GM19328 (cell line): ENCODE measurements around the gene CEP63.

Experiments
- ATAC-seq: cut with Tn5 transposase; IDR thresholded peaks from one replicate; pipeline ENCODE4 v1.9.1; 2021; ENCODE audit warnings: mild to moderate bottlenecking, moderate library complexity; ENCODE audit not compliant: unreplicated experiment

The CEP63 gene

DNA sequence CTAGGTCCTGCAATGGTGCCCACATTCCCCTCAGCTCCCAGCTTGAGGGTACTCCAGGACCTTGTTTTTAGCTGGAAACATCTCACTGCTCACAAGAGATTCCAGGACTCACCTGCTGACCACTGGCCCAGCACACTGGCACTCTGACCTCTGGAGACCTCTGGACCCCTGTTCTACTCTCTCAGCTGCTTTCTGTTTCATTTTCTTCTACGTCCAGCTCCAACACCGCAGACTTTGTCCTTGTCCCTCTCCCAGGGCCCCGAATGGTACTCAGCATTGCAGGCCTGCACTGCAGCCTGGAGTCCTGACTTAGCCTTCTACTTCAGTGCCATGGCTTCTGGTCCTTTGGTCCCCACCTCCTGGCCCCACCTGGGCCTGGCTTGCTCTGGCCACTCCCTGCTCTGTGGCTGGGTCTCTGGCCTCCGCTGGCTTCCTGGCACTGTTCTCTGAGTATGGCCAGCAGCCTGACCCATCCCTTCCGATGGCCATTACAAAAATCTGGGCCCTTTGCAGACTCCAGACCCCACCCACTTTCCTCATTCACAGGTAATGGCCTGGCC lies 137.0 kb downstream of the CEP63 start:
- no peak for ATAC-seq

DNA sequence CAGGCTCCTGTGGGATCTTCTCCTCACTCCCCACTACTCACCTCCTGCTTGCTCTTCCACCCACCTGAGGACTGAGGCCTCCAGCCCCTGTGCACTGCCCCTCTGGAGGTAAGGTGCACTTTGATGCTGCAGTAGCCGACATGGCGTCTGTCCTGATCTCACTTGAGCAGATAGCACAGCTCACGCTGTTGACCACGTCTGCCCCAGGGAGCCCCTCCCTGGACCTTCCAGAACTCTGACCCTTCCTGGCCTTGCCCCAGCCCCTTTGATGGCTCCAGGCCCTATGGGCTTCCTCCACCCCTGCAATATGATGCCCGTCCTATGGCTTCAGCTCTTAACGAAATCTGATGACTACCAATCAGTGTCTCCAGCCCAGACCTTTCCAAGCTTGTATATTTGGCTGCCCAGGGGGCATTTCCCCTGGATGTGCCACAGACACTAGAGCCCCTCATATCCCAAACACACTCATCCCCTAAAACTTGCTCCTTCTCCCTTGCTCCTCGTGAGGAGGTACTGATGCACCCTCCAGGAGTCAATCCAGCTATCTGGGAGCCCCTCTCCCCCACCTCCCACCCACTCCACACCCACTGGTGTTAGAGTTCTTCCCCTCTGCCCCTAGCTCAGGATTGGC lies 137.9 kb downstream of the CEP63 start:
- ATAC-seq = no peak
